Ascending aorta (tissue), 2 donors: ENCODE measurements around the gene ATG5. TPM values are rescaled to one million over a fixed set of nuclear protein-coding genes. Genes with fewer than 3 reads are reported as not detected.

ENCODE experiments used
- DNase-seq, 2 donors: peaks; one replicate each; pipeline ENCODE4 v3.0.0-alpha.2; 2019; ENCODE audit warnings: low spot score in 2 of 2
- H3K27ac ChIP-seq, 2 donors: fragments of 200-600 bp; sonication (generic); one replicate each; pipeline ENCODE4 v1.5.1; 2016 to 2017; ENCODE audit warnings: mild to moderate bottlenecking in 1 of 2
- H3K27me3 ChIP-seq: fragments of 200-600 bp; sonication (generic); one replicate; pipeline ENCODE4 v1.5.1; 2017
- H3K36me3 ChIP-seq, 2 donors: fragments of 200-600 bp; sonication (generic); one replicate each; pipeline ENCODE4 v1.5.1; 2016
- H3K4me1 ChIP-seq, 2 donors: fragments of 200-600 bp; sonication (generic); one replicate each; pipeline ENCODE4 v1.5.1; 2016 to 2017; ENCODE audit warnings: mild to moderate bottlenecking in 1 of 2
- H3K4me3 ChIP-seq, 2 donors: fragments of 200-600 bp; sonication (generic); one replicate each; pipeline ENCODE4 v1.5.1; 2016 to 2017; ENCODE audit warnings: mild to moderate bottlenecking in 1 of 2
- H3K9me3 ChIP-seq, 2 donors: fragments of 200-600 bp; sonication (generic); one replicate each; pipeline ENCODE4 v1.5.1; 2016
- CTCF ChIP-seq, 3 experiments: fragments of 200-600 bp in 2 of 3; fragments of 450-650 bp in 1 of 3; sonication (generic) in 2 of 3; IDR thresholded peaks; one replicate each; pipeline ENCODE4 v1.5.1; 2016 to 2019; ENCODE audit warnings: antibody characterized with exemption in 3 of 3, mild to moderate bottlenecking in 1 of 3, moderate library complexity in 1 of 3
- intact Hi-C: fragments of 100-400 bp; cut with DNase I; formaldehyde crosslinking; loops from one replicate; pipeline ENCODE4 v1.15.1; 2023
- total RNA-seq: library from RNA; depleted of rRNA; stranded (reverse); fragments of >200 nt; gene quantifications from one replicate; pipeline ENCODE4 v1.1.0, GENCODE V29; 2016

Gene ATG5
- total RNA-seq, 1 donor from 2014 or later: 15.1 TPM

DNA sequence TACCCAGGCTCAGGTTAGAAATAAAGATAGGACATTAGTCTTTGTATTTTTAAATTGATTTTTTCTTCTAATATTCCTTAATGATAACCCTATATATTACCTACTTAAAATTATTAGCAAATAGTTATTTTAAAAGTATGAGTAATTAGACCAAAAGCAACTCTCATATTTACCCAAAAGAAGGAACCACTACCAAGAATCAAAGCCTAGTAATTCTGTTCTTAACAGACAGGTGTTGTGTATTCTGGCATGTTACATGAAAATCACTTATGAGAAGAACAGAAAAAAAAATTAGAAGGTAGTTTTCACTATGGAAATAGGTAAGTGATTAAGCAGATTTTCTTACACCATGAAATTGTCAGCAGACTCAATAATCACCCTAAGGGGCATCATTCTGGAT lies 105.1 kb downstream of the ATG5 start:
- no peaks in the 10 kb centered on the region for H3K9me3 ChIP-seq
- no peak for TF ChIP-seq CTCF (IDR thresholded peaks at IDR 0.05)
- no peaks in the 10 kb centered on the region for H3K27me3 ChIP-seq
- H3K4me1 ChIP-seq: no peaks in the 10 kb centered on the region
- no peak overlapping the region for H3K27ac ChIP-seq
- DNase-seq: no peak
- no peaks in the 10 kb centered on the region for H3K36me3 ChIP-seq
- H3K4me3 ChIP-seq: no peak overlapping the region
- intact Hi-C loops: no loop called here

DNA sequence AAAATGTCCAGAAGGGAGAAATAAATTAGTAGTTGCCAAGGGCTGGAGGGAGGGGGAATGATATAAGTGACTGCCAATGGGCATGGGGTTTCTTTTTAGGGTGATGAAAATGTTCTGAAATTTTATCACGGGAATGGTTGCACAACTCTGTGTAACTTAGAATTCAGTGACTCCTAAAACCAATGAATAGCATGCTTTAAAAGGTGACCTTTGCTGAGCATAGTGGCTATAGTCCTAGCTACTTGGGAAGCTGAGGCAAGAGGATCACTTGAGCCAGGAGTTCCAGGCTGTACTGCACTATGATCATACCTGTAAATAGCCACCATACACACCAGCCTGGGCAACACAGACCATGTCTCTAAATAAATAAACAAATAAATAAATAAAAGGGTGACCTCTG lies 109.0 kb downstream of the ATG5 start:
- Histone ChIP-seq H3K4me3 (no peak overlapping the region), H3K9me3 (no peaks in the 10 kb centered on the region), H3K4me1 (no peaks in the 10 kb centered on the region), H3K27me3 (no peaks in the 10 kb centered on the region), H3K36me3 (no peaks in the 10 kb centered on the region), H3K27ac (no peak overlapping the region)
- no peak for TF ChIP-seq CTCF (IDR thresholded peaks at IDR 0.05)
- DNase-seq: no peak
- intact Hi-C loops: no loop called here

- Histone ChIP-seq H3K9me3 (no peaks in the 10 kb centered on the region), H3K27me3 (no peaks in the 10 kb centered on the region), H3K36me3 (no peaks in the 10 kb centered on the region), H3K4me1 (no peaks in the 10 kb centered on the region), H3K27ac (no peak overlapping the region), H3K4me3 (no peak overlapping the region)
- no peak for DNase-seq
- intact Hi-C loops: no loop called here
- no peak for TF ChIP-seq CTCF (IDR thresholded peaks at IDR 0.05)
Observed at GRCh38 chr6:106215608-106216007, 110.0 kb downstream of the ATG5 start.

DNA sequence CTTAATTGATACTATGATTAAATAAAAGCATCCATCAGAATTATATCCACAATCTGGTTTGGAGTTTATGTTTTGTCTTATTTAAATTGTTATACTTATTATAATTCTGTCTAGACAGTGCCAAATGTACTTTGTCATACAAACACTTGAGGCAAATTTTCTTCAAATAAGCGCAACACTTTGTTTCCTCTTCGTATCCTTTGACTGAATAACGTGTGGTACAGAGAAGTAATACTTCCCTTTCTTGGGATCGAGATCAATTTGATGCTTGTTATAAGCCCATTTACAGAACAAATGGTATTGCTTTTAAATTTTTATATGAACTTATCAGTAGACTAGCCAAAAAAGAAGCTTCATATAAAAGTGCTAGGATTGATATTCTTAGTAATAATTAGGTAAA lies 111.0 kb downstream of the ATG5 start:
- H3K4me1 ChIP-seq: no peaks in the 10 kb centered on the region

GRCh38 chr6:106213660-106214289 lies 111.8 kb downstream of the ATG5 start:
- DNase-seq: no peak

More for the DNA sequence above, 111.0 kb downstream of the ATG5 start:
- no peak for TF ChIP-seq CTCF (IDR thresholded peaks at IDR 0.05)
- DNase-seq: no peak
- Histone ChIP-seq H3K27me3 (no peaks in the 10 kb centered on the region), H3K4me3 (no peak overlapping the region), H3K27ac (no peak overlapping the region), H3K9me3 (no peaks in the 10 kb centered on the region), H3K36me3 (no peaks in the 10 kb centered on the region)
- intact Hi-C loops: no loop called here

More at GRCh38 chr6:106213660-106214289, 111.8 kb downstream of the ATG5 start:
- Histone ChIP-seq H3K27me3 (no peaks in the 10 kb centered on the region), H3K27ac (no peak overlapping the region), H3K36me3 (no peaks in the 10 kb centered on the region), H3K9me3 (no peaks in the 10 kb centered on the region), H3K4me1 (no peaks in the 10 kb centered on the region), H3K4me3 (no peak overlapping the region)
- intact Hi-C loops: no loop called here
- no peak for TF ChIP-seq CTCF (IDR thresholded peaks at IDR 0.05)
